HCT116 (cell line): ENCODE measurements around the gene KRT24.

Source experiments
- EZH2 ChIP-seq: fragments of 200-600 bp; sonication (generic); IDR thresholded peaks from 2 replicates; pipeline ENCODE4 v1.6.1; 2017; ENCODE audit warnings: antibody characterized with exemption, mixed run types
- JUND ChIP-seq: IDR thresholded peaks from 2 replicates; pipeline ENCODE4 v1.6.1; 2012
- MAX ChIP-seq: IDR thresholded peaks from 2 replicates; pipeline ENCODE4 v1.6.1; 2012
- POLR2A ChIP-seq: IDR thresholded peaks from 2 replicates; pipeline ENCODE4 v1.7.0; 2011; ENCODE audit warnings: borderline replicate concordance; ENCODE audit not compliant: insufficient read depth, insufficient read length; ENCODE audit errors: extremely low read depth
- TF ChIP-seq, protein P1 (sequence below), 3 experiments: fragments of 200-600 bp in 1 of 3; sonication (generic) in 1 of 3; IDR thresholded peaks in 2 of 3; conservative IDR thresholded peaks in 1 of 3; 2 replicates each; pipeline ENCODE4 v1.5.1; 2012 to 2017; ENCODE audit warnings: low read depth in 2 of 3, low read length in 2 of 3, antibody characterized with exemption in 1 of 3, borderline replicate concordance in 1 of 3, control low read depth in 1 of 3, mild to moderate bottlenecking in 1 of 3, mixed read lengths in 1 of 3, mixed run types in 1 of 3, moderate library complexity in 1 of 3; ENCODE audit not compliant: insufficient read depth in 1 of 3
- TF ChIP-seq, protein P2 (sequence below): IDR thresholded peaks from 2 replicates; pipeline ENCODE4 v1.6.1; 2011; ENCODE audit warnings: mild to moderate bottlenecking, low read length, moderate library complexity; ENCODE audit not compliant: insufficient replicate concordance; ENCODE audit errors: extremely low read depth

DNA sequence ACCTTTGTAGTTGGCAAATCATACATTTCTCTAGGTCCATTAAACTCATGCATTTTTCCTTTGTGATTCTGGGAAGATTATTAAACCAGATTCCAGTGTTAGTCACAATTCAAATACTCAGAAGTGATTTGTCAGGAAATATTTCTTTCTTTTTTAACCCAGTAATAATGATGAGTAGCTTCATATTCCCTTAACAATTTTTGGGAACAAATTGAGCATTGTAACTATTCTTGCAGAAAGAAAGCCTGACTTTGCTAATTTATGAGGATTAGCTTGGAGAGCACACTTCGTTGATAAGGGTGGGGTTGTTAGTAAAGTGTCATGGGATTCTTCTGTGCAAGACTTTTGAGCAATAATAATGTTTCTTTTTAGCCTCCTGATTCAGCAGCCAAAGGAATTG is 18.7 kb upstream of the KRT24 start:
- TF ChIP-seq EZH2, result no peak
- TF ChIP-seq JUND, result no peak
- TF ChIP-seq, protein P1, sequence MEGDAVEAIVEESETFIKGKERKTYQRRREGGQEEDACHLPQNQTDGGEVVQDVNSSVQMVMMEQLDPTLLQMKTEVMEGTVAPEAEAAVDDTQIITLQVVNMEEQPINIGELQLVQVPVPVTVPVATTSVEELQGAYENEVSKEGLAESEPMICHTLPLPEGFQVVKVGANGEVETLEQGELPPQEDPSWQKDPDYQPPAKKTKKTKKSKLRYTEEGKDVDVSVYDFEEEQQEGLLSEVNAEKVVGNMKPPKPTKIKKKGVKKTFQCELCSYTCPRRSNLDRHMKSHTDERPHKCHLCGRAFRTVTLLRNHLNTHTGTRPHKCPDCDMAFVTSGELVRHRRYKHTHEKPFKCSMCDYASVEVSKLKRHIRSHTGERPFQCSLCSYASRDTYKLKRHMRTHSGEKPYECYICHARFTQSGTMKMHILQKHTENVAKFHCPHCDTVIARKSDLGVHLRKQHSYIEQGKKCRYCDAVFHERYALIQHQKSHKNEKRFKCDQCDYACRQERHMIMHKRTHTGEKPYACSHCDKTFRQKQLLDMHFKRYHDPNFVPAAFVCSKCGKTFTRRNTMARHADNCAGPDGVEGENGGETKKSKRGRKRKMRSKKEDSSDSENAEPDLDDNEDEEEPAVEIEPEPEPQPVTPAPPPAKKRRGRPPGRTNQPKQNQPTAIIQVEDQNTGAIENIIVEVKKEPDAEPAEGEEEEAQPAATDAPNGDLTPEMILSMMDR (IDR thresholded peaks at IDR 0.05 in 2 of 3, conservative IDR thresholded peaks at IDR 0.05 in 1 of 3; ENCODE audit: borderline replicate concordance in 1 of 3, insufficient read depth in 1 of 3, low read depth in 2 of 3, low read length in 2 of 3), result no peak
- TF ChIP-seq MAX, result no peak
- TF ChIP-seq, protein P2, sequence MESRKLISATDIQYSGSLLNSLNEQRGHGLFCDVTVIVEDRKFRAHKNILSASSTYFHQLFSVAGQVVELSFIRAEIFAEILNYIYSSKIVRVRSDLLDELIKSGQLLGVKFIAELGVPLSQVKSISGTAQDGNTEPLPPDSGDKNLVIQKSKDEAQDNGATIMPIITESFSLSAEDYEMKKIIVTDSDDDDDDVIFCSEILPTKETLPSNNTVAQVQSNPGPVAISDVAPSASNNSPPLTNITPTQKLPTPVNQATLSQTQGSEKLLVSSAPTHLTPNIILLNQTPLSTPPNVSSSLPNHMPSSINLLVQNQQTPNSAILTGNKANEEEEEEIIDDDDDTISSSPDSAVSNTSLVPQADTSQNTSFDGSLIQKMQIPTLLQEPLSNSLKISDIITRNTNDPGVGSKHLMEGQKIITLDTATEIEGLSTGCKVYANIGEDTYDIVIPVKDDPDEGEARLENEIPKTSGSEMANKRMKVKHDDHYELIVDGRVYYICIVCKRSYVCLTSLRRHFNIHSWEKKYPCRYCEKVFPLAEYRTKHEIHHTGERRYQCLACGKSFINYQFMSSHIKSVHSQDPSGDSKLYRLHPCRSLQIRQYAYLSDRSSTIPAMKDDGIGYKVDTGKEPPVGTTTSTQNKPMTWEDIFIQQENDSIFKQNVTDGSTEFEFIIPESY, result no peak
- TF ChIP-seq POLR2A, result no peak
